ENCODE data around the gene LAMA2.

Gene LAMA2

GRCh38 chr6:128882991-128883611 lies at the start of gene LAMA2:
Gene LAMA2 (plus strand): TSS chr6:128883138. CDS start chr6:128883246, 108 bp downstream.
- DNase-seq = no peak

GRCh38 chr6:128836761-128837160 lies 46.2 kb upstream of the LAMA2 start:
- DNase-seq = no peak

GRCh38 chr6:128841518-128841917 lies 41.4 kb upstream of the LAMA2 start:
- DNase-seq = no peak

GRCh38 chr6:128844598-128844997 lies 38.3 kb upstream of the LAMA2 start:
- DNase-seq = no peak

- DNase-seq = no peak
Observed at GRCh38 chr6:128847431-128848210, 35.3 kb upstream of the LAMA2 start.

- no peak for DNase-seq
Observed at GRCh38 chr6:128848212-128848935, 34.6 kb upstream of the LAMA2 start.

GRCh38 chr6:128855581-128856085 lies 27.3 kb upstream of the LAMA2 start:
- DNase-seq = no peak

- no peak for DNase-seq
Observed at GRCh38 chr6:128857806-128858205, 25.1 kb upstream of the LAMA2 start.

- no peak for DNase-seq
Observed at GRCh38 chr6:128860782-128861181, 22.2 kb upstream of the LAMA2 start.

- no peak for DNase-seq
Observed at GRCh38 chr6:128863983-128864382, 19.0 kb upstream of the LAMA2 start.

GRCh38 chr6:128870746-128871145 lies 12.2 kb upstream of the LAMA2 start:
- DNase-seq = no peak

GRCh38 chr6:128874863-128875262 lies 8.1 kb upstream of the LAMA2 start:
- DNase-seq = no peak

- DNase-seq = no peak
Observed at GRCh38 chr6:128882560-128882959, 378 bp upstream of the LAMA2 start.

GRCh38 chr6:128883906-128884305 lies 968 bp downstream of the LAMA2 start:
- no peak for DNase-seq

- no peak for DNase-seq
Observed at GRCh38 chr6:128885381-128885780, 2.4 kb downstream of the LAMA2 start.

- DNase-seq = no peak
Observed at GRCh38 chr6:128886706-128887105, 3.8 kb downstream of the LAMA2 start.

- DNase-seq = no peak
Observed at GRCh38 chr6:128888444-128889175, 5.7 kb downstream of the LAMA2 start.

- no peak for DNase-seq
Observed at GRCh38 chr6:128889870-128890269, 6.9 kb downstream of the LAMA2 start.

- DNase-seq = no peak
Observed at GRCh38 chr6:128892079-128892478, 9.1 kb downstream of the LAMA2 start.

GRCh38 chr6:128899341-128900050 lies 16.6 kb downstream of the LAMA2 start:
- no peak for DNase-seq

- DNase-seq = no peak
Observed at GRCh38 chr6:128903715-128904114, 20.8 kb downstream of the LAMA2 start.

- DNase-seq = no peak
Observed at GRCh38 chr6:128914051-128914450, 31.1 kb downstream of the LAMA2 start.

All from stimulated activated naive CD4-positive, alpha-beta T cell treated with Interleukin-2 at 50 U/mL for 16 hours (primary cell).